T-helper 1 cell treated with Interleukin-12 subunit alpha and Interleukin-12 subunit beta and Interleukin-4 antibody, amounts not matched to agents 30 μg/mL and 1 μg/mL, for 36 hours (primary cell): Measurements from ENCODE around the gene WDR49.

Experiments
- H3K27ac Mint-ChIP-seq: one replicate; pipeline ENCODE4 v1.8.0; 2021; ENCODE audit warnings: mild to moderate bottlenecking, mixed read lengths
- H3K27me3 Mint-ChIP-seq: one replicate; pipeline ENCODE4 v1.8.0; 2021; ENCODE audit warnings: low read depth, mixed read lengths
- H3K36me3 Mint-ChIP-seq: one replicate; pipeline ENCODE4 v1.8.0; 2021; ENCODE audit warnings: low read depth, mixed read lengths
- H3K4me1 Mint-ChIP-seq: one replicate; pipeline ENCODE4 v1.8.0; 2021; ENCODE audit warnings: low read depth, mixed read lengths
- H3K4me3 Mint-ChIP-seq: one replicate; pipeline ENCODE4 v1.8.0; 2021; ENCODE audit warnings: mild to moderate bottlenecking, moderate library complexity, mixed read lengths
- H3K9me3 Mint-ChIP-seq: one replicate; pipeline ENCODE4 v1.8.0; 2021; ENCODE audit warnings: mixed read lengths

Gene WDR49

DNA sequence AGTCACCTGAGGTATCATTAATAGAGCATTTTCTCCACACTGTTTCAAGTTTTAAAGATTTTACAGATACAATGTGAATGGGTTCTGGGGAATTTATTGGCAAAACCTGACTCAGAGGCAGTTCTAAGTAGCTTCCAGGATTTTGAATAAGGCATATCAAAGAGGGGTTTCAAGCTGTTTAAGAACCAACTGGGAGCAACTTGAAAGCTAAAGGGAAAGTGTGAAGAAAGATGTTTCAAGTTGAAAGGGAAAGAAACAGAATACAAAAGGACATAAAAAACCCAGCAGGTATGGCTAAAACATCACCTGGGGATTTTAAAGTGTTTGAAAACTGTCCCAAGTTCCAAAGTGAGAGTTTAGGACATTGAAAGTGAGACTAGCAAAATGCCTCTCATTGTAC, 162.1 kb downstream of the WDR49 start:
- no peak overlapping the region for H3K27ac Mint-ChIP-seq
- H3K27me3 Mint-ChIP-seq: no peaks in the 10 kb centered on the region
- H3K4me1 Mint-ChIP-seq: no peaks in the 10 kb centered on the region
- H3K36me3 Mint-ChIP-seq: no peaks in the 10 kb centered on the region
- no peaks in the 10 kb centered on the region for H3K9me3 Mint-ChIP-seq
- no peak overlapping the region for H3K4me3 Mint-ChIP-seq

DNA sequence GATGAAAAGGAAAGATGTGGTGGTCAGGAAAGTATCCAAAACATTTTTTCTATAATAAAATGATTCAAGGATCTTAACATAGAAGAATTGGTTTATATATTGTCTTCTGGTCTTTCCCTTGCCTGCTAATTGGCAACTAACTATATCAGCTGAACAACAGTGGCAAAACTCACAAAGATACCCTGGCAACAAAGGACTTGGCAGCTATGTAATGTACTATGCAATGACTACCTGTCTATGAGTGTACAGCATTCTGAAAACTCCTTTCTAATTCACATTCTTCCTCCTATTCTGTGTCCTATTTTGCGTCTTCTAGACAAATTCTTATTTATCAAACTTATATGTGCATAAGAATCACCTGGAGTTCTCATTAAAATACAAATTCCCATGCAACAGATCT, 164.2 kb downstream of the WDR49 start:
- H3K27ac Mint-ChIP-seq: no peak overlapping the region
- no peaks in the 10 kb centered on the region for H3K4me1 Mint-ChIP-seq
- H3K36me3 Mint-ChIP-seq: no peaks in the 10 kb centered on the region
- H3K9me3 Mint-ChIP-seq: no peaks in the 10 kb centered on the region
- no peak overlapping the region for H3K4me3 Mint-ChIP-seq
- H3K27me3 Mint-ChIP-seq: no peaks in the 10 kb centered on the region

DNA sequence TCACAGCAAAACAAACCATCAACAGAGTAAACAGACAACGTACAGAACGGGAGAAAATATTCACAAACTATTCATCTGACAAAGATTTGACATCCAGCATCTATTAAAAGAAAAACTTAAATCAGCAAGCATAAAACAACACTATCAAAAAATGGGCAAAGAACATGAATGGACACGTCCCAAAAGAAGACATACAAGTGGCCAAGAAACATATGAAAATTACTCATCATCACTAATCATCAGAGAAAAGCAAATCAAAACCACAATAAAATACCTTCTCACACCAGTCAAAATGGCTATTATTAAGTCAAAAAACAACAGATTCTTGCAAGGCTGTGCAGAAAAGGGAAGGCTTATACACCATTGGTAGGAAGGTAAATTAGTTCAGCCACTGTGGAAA, 166.2 kb downstream of the WDR49 start:
- H3K9me3 Mint-ChIP-seq: no peaks in the 10 kb centered on the region
- no peak overlapping the region for H3K4me3 Mint-ChIP-seq
- no peaks in the 10 kb centered on the region for H3K27me3 Mint-ChIP-seq
- H3K27ac Mint-ChIP-seq: no peak overlapping the region
- no peaks in the 10 kb centered on the region for H3K36me3 Mint-ChIP-seq
- H3K4me1 Mint-ChIP-seq: no peaks in the 10 kb centered on the region

DNA sequence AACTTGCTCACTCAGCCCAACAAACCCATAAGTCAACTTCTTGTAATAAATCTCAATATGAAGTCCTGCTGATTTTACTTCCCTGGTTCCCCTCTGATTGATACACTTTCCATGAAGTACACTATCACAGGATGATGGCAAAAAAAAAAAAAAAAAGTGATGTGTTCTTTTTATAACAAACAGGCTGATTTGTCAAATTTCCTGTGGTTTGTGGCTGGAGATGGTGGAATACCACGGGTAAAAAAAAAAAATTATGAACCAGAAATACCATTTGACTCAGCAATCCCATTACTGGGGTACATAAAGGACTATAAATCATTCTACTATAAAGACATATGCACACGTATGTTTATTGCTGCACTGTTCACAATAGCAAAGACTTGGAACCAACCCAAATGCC, 169.2 kb downstream of the WDR49 start:
- Mint-ChIP-seq H3K4me3 (no peak overlapping the region), H3K27ac (no peak overlapping the region), H3K36me3 (no peaks in the 10 kb centered on the region)

GRCh38 chr3:167483708-167484475, 169.8 kb downstream of the WDR49 start:
- Mint-ChIP-seq H3K27me3 (no peaks in the 10 kb centered on the region), H3K4me3 (no peak overlapping the region), H3K27ac (no peak overlapping the region), H3K36me3 (no peaks in the 10 kb centered on the region), H3K4me1 (no peaks in the 10 kb centered on the region), H3K9me3 (no peaks in the 10 kb centered on the region)

More for the DNA sequence above, 169.2 kb downstream of the WDR49 start:
- Mint-ChIP-seq H3K27me3 (no peaks in the 10 kb centered on the region), H3K4me1 (no peaks in the 10 kb centered on the region), H3K9me3 (no peaks in the 10 kb centered on the region)

- H3K9me3 Mint-ChIP-seq: no peaks in the 10 kb centered on the region
- no peaks in the 10 kb centered on the region for H3K27me3 Mint-ChIP-seq
- H3K4me1 Mint-ChIP-seq: no peaks in the 10 kb centered on the region
- H3K27ac Mint-ChIP-seq: no peak overlapping the region
- H3K36me3 Mint-ChIP-seq: no peaks in the 10 kb centered on the region
- no peak overlapping the region for H3K4me3 Mint-ChIP-seq
Observed at GRCh38 chr3:167481164-167481563, 172.6 kb downstream of the WDR49 start.

GRCh38 chr3:167480748-167481147, 173.0 kb downstream of the WDR49 start:
- no peak overlapping the region for H3K27ac Mint-ChIP-seq
- H3K4me3 Mint-ChIP-seq: no peak overlapping the region
- no peaks in the 10 kb centered on the region for H3K36me3 Mint-ChIP-seq
- H3K4me1 Mint-ChIP-seq: no peaks in the 10 kb centered on the region
- H3K27me3 Mint-ChIP-seq: no peaks in the 10 kb centered on the region
- H3K9me3 Mint-ChIP-seq: no peaks in the 10 kb centered on the region

DNA sequence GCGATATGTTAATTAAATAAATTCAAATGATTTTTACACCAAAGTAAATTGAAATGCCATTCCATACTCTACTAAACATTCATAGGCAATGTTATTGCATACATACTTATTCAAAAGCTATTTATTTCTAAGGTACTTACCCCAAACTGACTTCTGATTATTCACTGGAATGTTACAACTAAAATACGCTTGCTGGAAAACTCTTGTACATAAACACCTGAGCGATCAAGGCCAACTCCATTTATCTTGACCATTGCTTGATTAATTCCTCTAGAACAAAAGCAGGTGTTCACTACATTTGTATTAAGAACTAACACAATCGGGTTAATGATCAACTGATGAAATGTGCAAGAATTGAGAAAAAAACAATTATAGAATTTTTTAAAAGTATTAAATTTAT, 179.9 kb downstream of the WDR49 start, which contains the start of gene SERPINI2:
SERPINI2 (minus strand) TSS at position 180 of the 400 bp plus-strand sequence. CDS start 2,208 bp downstream, outside the sequence.
- H3K36me3 Mint-ChIP-seq: no peaks in the 10 kb centered on the region
- H3K9me3 Mint-ChIP-seq: no peaks in the 10 kb centered on the region
- no peak within 1 kb of the TSS for H3K4me3 Mint-ChIP-seq
- H3K4me1 Mint-ChIP-seq: no peaks in the 10 kb centered on the region
- H3K27me3 Mint-ChIP-seq: no peaks in the 10 kb centered on the region
- H3K27ac Mint-ChIP-seq: no peak within 1 kb of the TSS

- Mint-ChIP-seq H3K27ac (no peak overlapping the region), H3K4me1 (no peaks in the 10 kb centered on the region), H3K27me3 (no peaks in the 10 kb centered on the region), H3K9me3 (no peaks in the 10 kb centered on the region), H3K36me3 (no peaks in the 10 kb centered on the region), H3K4me3 (no peak overlapping the region)
Observed at GRCh38 chr3:167469381-167469780, 184.4 kb downstream of the WDR49 start.

GRCh38 chr3:167467848-167468611, 185.7 kb downstream of the WDR49 start:
- H3K36me3 Mint-ChIP-seq: no peaks in the 10 kb centered on the region
- no peaks in the 10 kb centered on the region for H3K4me1 Mint-ChIP-seq
- H3K27ac Mint-ChIP-seq: no peak overlapping the region
- no peaks in the 10 kb centered on the region for H3K27me3 Mint-ChIP-seq
- H3K4me3 Mint-ChIP-seq: no peak overlapping the region
- no peaks in the 10 kb centered on the region for H3K9me3 Mint-ChIP-seq

DNA sequence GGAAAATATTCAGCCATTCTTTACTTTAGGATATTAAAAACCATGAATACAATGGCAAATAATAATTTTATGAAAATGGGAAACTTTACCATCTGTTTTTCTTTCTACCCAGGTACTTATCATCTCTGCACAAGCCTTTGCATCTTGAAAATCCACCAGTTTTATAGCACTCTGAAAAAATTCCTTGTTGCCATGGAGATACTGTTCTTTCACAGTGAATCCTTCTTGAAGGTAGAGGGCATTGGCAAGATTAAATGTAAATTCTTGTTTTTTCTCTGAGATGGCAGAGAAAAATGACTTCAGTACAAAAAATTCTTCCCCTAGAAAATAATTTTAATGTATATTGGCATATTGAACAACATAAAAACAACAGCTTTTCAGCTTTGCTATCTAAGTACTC, 186.8 kb downstream of the WDR49 start:
- Mint-ChIP-seq H3K4me3 (no peak overlapping the region), H3K27me3 (no peaks in the 10 kb centered on the region), H3K9me3 (no peaks in the 10 kb centered on the region)

DNA sequence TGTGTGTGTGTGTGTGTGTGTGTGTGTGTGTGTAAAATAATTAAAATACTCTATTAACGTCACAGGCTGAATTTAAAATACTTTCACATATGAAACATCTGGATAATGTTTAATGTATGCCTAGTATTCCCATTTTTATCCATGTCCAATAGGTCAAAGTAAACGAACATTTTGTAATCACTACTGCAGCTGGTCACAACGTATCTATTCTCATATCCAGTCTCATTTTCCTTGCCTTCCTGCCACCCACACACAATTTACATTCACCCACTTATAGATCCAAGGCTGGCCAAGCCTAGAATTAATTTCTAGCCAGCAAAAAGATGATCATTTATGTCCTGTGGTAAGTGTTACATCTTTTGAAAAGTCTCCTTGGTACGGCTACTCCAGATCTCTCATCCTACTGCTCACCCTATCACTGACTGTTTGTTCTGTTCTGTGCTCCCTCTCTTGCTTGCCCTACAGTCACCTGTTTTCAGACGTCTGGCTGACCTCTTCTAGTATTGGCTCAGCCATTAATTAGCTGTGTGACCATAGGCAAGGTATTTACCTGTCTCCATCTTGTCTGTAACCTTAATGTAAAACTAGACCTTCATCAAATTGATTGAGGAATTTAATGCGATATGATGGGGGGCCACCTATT, 197.5 kb downstream of the WDR49 start:
- no peaks in the 10 kb centered on the region for H3K36me3 Mint-ChIP-seq

More for the DNA sequence above, 186.8 kb downstream of the WDR49 start:
- H3K4me1 Mint-ChIP-seq: no peaks in the 10 kb centered on the region
- H3K27ac Mint-ChIP-seq: no peak overlapping the region
- H3K36me3 Mint-ChIP-seq: no peaks in the 10 kb centered on the region

DNA sequence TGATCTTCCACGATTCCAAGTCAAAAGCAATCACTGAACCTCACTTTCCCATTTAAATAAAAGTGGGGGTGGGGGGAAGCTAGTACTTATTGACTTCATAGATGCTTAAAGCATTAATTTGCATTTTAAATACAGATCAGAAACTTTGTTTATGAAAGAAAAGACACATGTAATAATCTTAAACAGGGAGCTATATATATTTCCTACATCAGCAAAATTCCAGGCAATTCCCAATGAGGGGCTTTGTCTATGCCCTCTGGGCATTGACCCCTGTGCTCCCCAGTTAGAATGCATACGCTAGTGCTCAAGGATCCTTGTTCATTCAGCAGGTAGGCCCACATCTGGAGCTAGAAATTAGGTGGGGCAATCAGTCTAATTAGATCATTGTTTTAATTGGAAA, 199.9 kb downstream of the WDR49 start:
- Mint-ChIP-seq H3K27ac (no peak overlapping the region), H3K27me3 (no peaks in the 10 kb centered on the region), H3K4me3 (no peak overlapping the region), H3K4me1 (no peaks in the 10 kb centered on the region), H3K36me3 (no peaks in the 10 kb centered on the region), H3K9me3 (no peaks in the 10 kb centered on the region)

More for the DNA sequence above, 197.5 kb downstream of the WDR49 start:
- Mint-ChIP-seq H3K4me3 (no peak overlapping the region), H3K9me3 (no peaks in the 10 kb centered on the region), H3K27ac (no peak overlapping the region), H3K27me3 (no peaks in the 10 kb centered on the region), H3K4me1 (no peaks in the 10 kb centered on the region)

- no peak overlapping the region for H3K27ac Mint-ChIP-seq
- H3K4me3 Mint-ChIP-seq: no peak overlapping the region
- no peaks in the 10 kb centered on the region for H3K27me3 Mint-ChIP-seq
- no peaks in the 10 kb centered on the region for H3K9me3 Mint-ChIP-seq
- H3K36me3 Mint-ChIP-seq: no peaks in the 10 kb centered on the region
- H3K4me1 Mint-ChIP-seq: no peaks in the 10 kb centered on the region
Observed at GRCh38 chr3:167451282-167451681, 202.5 kb downstream of the WDR49 start.

- no peaks in the 10 kb centered on the region for H3K36me3 Mint-ChIP-seq
- H3K27me3 Mint-ChIP-seq: no peaks in the 10 kb centered on the region
- H3K9me3 Mint-ChIP-seq: no peaks in the 10 kb centered on the region
- no peaks in the 10 kb centered on the region for H3K4me1 Mint-ChIP-seq
- H3K4me3 Mint-ChIP-seq: no peak overlapping the region
- no peak overlapping the region for H3K27ac Mint-ChIP-seq
Observed at GRCh38 chr3:167450675-167451074, 203.1 kb downstream of the WDR49 start.
